ENCODE results near the gene ZSCAN22.

DNA sequence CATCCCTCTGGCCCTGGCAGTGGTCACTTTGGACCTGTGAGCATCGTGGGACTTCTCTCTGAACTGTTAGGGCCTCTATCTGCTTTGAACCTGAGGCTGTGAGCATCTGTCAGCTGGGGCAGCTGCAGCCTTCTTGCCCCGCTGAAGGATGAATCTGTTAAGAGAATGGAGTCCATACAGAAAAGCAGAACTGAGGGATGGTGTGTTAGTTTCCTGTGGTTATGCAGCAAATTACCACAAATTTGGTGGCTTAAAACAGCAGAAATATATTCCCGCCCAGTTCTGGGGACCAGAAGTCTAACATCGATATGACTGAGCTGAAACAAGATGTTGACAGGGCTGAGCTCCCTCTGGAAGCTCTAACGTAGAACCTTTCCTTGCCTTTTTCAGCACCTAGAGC lies 37.4 kb downstream of the ZSCAN22 start:
- no peak for TF ChIP-seq EZH2 (IDR thresholded peaks at IDR 0.05; ENCODE audit: borderline replicate concordance, low read depth, low read length, poor library complexity, severe bottlenecking)
- TF ChIP-seq, protein P1, sequence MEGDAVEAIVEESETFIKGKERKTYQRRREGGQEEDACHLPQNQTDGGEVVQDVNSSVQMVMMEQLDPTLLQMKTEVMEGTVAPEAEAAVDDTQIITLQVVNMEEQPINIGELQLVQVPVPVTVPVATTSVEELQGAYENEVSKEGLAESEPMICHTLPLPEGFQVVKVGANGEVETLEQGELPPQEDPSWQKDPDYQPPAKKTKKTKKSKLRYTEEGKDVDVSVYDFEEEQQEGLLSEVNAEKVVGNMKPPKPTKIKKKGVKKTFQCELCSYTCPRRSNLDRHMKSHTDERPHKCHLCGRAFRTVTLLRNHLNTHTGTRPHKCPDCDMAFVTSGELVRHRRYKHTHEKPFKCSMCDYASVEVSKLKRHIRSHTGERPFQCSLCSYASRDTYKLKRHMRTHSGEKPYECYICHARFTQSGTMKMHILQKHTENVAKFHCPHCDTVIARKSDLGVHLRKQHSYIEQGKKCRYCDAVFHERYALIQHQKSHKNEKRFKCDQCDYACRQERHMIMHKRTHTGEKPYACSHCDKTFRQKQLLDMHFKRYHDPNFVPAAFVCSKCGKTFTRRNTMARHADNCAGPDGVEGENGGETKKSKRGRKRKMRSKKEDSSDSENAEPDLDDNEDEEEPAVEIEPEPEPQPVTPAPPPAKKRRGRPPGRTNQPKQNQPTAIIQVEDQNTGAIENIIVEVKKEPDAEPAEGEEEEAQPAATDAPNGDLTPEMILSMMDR (conservative IDR thresholded peaks at IDR 0.05; ENCODE audit: low read depth, low read length): no peak

Data from A673 (cell line).